HL-60 (cell line): ENCODE data around the gene SMR3B.

Source experiments
- DNase-seq, 2 experiments: peaks; one replicate each; pipeline ENCODE4 v3.0.0-alpha.2; 2010 to 2020; ENCODE audit warnings: low read depth in 1 of 2, low spot score in 1 of 2
- H3K27ac ChIP-seq: fragments of 250-450 bp; sonication (Bioruptor Pico); replicated peaks from 2 replicates; pipeline ENCODE4 v1.5.1; 2020; ENCODE audit warnings: mild to moderate bottlenecking, moderate library complexity
- H3K27me3 ChIP-seq: fragments of 250-450 bp; sonication (Bioruptor Pico); 2 replicates; pipeline ENCODE4 v1.5.1; 2021; ENCODE audit warnings: mild to moderate bottlenecking, moderate library complexity; ENCODE audit not compliant: insufficient read depth, poor library complexity, severe bottlenecking
- H3K4me3 ChIP-seq: replicated peaks from 2 replicates; pipeline ENCODE4 v1.5.1; 2011; ENCODE audit warnings: mild to moderate bottlenecking, control low read depth, low read length; ENCODE audit not compliant: insufficient read depth
- CTCF ChIP-seq: IDR thresholded peaks from one replicate; pipeline ENCODE4 v1.5.1; 2011; ENCODE audit warnings: low read length, control low read depth, inconsistent platforms; ENCODE audit not compliant: insufficient read depth
- GABPA ChIP-seq: IDR thresholded peaks from 2 replicates; pipeline ENCODE4 v1.6.1; 2012; ENCODE audit warnings: low read depth
- POLR2AphosphoS5 ChIP-seq: IDR thresholded peaks from 2 replicates; pipeline ENCODE4 v1.6.1; 2012; ENCODE audit warnings: low read depth
- REST ChIP-seq: IDR thresholded peaks from 2 replicates; pipeline ENCODE4 v1.6.1; 2012; ENCODE audit warnings: low read depth; ENCODE audit not compliant: insufficient replicate concordance
- SPI1 ChIP-seq: IDR thresholded peaks from 2 replicates; pipeline ENCODE4 v1.6.1; 2012; ENCODE audit warnings: low read depth, mild to moderate bottlenecking, borderline replicate concordance
- long read RNA-seq: library from polyadenylated mRNA; unstranded; transcript quantifications from one replicate; pipeline ENCODE4 v2.0.0, GENCODE V29; 2020

SMR3B gene
- long read RNA-seq, result 0 reads

- TF ChIP-seq GABPA, result no peak
- TF ChIP-seq POLR2AphosphoS5, result no peak
- TF ChIP-seq SPI1, result no peak
- no peak for TF ChIP-seq CTCF
- TF ChIP-seq REST, result no peak
- Histone ChIP-seq H3K4me3 (no peak within 1 kb of the TSS), H3K27me3 (no peaks in the 10 kb centered on the region), H3K27ac (no peak within 1 kb of the TSS)
- DNase-seq, result no peak
These were observed at the start of gene SMR3B for GRCh38 chr4:70382691-70383181. Gene SMR3B (plus strand): TSS chr4:70383131. CDS start chr4:70384511, 1,380 bp downstream.

GRCh38 chr4:70334681-70335080 lies 48.2 kb upstream of the SMR3B start, which contains the start of gene CABS1:
Gene CABS1 (plus strand): TSS chr4:70334981. CDS start chr4:70335040, 59 bp downstream.
- TF ChIP-seq SPI1 (no peak), CTCF (no peak), REST (no peak), GABPA (no peak)
- H3K27me3 ChIP-seq, result no peaks in the 10 kb centered on the region
- no peak for DNase-seq
- no peak within 1 kb of the TSS for H3K4me3 ChIP-seq
- H3K27ac ChIP-seq, result no peak within 1 kb of the TSS

GRCh38 chr4:70336043-70336442 lies 46.9 kb upstream of the SMR3B start:
- Histone ChIP-seq H3K27ac (no peak overlapping the region), H3K27me3 (no peaks in the 10 kb centered on the region), H3K4me3 (no peak overlapping the region)
- DNase-seq, result no peak
- TF ChIP-seq REST, result no peak
- TF ChIP-seq SPI1, result no peak
- no peak for TF ChIP-seq CTCF
- TF ChIP-seq POLR2AphosphoS5, result no peak
- no peak for TF ChIP-seq GABPA
